SU-DHL-6 (cell line): ENCODE measurements around the gene KCNC4.

Source experiments
- EZH2phosphoT487 ChIP-seq: fragments of 200-600 bp; sonication (generic), shearing (Covaris generic); conservative IDR thresholded peaks from 2 replicates; pipeline ENCODE4 v1.6.1; 2018; ENCODE audit warnings: mild to moderate bottlenecking, antibody characterized with exemption, low read length, moderate library complexity, mixed read lengths
- TF ChIP-seq, protein P1 (sequence below): fragments of 200-600 bp; sonication (generic); IDR thresholded peaks from one replicate; pipeline ENCODE4 v1.5.1; 2017; ENCODE audit warnings: antibody characterized with exemption, mild to moderate bottlenecking, low read length, moderate library complexity; ENCODE audit not compliant: insufficient read depth, poor library complexity, severe bottlenecking

DNA sequence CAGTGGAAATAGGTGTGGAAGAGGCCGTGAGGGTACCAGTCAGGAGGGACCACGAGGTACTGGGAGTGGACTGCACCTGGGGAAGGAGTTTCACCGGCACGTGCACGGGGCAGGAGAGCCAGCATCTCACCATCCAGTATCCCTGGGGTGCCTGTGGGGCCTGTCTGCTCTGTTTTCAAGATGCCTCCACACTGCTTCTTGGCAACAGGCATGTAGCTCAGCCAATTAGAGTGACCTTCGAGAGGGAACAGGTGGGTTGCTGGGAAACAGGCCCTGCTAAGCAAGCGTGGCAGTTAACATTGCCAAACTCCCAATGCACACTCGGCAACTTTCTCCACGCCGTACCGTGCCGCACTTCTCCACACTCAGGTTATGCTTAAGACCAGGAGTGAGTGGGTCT is 17.7 kb downstream of the KCNC4 start:
- TF ChIP-seq, protein P1, sequence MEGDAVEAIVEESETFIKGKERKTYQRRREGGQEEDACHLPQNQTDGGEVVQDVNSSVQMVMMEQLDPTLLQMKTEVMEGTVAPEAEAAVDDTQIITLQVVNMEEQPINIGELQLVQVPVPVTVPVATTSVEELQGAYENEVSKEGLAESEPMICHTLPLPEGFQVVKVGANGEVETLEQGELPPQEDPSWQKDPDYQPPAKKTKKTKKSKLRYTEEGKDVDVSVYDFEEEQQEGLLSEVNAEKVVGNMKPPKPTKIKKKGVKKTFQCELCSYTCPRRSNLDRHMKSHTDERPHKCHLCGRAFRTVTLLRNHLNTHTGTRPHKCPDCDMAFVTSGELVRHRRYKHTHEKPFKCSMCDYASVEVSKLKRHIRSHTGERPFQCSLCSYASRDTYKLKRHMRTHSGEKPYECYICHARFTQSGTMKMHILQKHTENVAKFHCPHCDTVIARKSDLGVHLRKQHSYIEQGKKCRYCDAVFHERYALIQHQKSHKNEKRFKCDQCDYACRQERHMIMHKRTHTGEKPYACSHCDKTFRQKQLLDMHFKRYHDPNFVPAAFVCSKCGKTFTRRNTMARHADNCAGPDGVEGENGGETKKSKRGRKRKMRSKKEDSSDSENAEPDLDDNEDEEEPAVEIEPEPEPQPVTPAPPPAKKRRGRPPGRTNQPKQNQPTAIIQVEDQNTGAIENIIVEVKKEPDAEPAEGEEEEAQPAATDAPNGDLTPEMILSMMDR: no peak
- no peak for TF ChIP-seq EZH2phosphoT487
